ENCODE results near the gene PPP1R15A.

The PPP1R15A gene

DNA sequence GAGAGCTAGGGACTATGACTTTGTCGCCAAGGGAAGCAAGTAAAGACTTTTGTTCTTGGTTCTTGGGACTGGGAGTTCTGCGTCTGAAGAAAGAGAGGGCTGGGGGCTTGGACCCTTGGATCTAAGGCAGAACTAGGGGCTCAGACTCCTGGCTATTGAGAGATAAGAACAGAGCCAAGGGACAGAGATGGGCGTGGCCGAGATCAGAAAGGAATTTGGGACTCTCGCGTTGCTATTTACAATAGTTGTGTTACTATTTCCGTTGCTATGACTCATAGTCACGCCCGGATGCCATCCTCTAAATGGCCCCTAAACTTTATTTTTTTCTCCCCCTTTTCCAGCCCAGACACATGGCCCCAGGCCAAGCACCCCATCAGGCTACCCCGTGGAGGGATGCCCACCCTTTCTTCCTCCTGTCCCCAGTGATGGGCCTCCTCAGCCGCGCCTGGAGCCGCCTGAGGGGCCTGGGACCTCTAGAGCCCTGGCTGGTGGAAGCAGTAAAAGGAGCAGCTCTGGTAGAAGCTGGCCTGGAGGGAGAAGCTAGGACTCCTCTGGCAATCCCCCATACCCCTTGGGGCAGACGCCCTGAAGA lies 759 bp downstream of the PPP1R15A start:
- TF ChIP-seq CTCF (IDR thresholded peaks at IDR 0.05) = no peak

- TF ChIP-seq CTCF (IDR thresholded peaks at IDR 0.05) = no peak
Measured at GRCh38 chr19:48873476-48874302, 1.5 kb downstream of the PPP1R15A start.

GRCh38 chr19:48874303-48875135 lies 2.3 kb downstream of the PPP1R15A start:
- no peak for TF ChIP-seq CTCF (IDR thresholded peaks at IDR 0.05)

DNA sequence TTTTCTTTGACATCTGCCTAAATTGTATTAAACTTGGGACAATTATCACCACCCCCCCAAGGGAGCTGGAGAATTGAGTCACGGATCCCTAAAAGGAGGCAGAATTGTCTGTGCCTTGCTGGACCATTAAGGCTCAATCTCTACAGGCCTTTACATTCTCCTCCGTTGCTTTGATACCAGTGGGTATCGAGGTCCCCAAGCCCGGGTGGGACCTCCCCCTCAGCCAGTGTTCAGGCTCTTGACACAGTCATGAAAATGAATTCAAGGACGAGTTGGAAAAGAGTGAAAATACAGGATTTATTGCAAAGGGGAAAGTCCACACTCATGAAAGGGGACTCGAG lies 5.6 kb downstream of the PPP1R15A start:
- TF ChIP-seq CTCF (IDR thresholded peaks at IDR 0.05) = no peak

DNA sequence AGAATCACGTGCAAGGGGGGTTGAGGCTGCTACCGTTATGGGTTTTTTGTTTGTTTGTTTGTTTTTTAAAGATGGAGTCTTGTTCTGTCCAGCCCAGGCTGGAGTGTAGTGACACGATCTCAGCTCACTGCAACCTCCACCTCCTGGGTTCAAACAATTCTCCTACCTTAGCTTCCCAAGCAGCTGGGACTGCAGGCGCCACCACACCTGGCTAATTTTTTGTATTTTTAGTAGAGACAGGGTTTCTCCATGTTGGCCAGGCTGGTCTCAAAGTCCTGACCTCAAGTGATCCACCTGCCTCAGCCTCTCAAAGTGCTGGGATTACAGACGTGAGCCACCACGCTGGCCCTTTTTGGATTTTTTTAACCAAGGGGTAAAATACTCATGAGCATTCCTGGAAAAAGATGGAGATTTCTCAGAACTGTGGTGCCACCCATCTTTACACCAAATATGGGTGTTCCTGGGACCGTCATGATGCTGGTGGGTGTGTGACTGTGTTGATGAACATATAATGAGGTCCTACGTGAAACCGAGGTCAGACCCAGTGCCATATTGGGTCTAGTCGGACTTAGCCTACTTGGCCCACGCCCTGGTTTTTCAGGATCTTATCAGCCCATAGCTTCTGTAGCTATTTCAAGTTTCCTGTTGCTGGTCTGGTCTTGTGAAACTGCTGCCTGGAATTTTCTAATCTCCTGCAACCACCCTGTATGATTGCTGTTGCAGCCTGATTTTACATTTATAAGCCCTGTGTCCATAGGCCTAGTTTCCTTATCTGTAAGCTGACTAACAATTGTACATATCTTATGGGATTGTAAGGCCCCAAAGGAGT lies 6.2 kb downstream of the PPP1R15A start:
- TF ChIP-seq CTCF (IDR thresholded peaks at IDR 0.05) = no peak

DNA sequence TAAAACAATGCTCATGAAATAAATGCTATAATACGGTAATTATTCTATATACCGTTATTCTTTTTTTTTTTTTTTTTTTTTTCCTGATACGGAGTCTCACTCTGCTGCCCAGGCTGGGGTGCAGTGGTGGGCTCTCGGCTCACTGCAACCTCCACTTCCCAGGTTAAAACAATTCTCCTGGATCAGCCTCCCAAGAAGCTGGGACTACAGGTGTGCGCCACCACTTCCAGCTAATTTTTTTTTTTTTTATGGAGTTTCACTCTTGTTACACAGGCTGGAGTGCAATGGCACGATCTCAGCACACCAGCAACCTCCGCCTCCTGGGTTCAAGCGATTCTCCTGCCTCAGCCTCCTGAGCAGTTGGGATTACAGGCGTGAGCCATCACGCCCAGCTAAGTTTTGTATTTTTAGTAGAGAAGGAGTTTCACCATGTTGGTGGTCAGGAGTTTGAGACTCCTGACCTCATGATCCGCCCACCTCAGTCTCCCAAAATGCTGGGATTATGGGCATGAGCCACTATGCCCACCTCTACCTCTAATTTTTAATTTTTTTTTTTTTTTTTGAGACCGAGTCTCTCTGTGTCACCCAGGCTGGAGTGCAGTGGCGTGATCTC lies 6.9 kb downstream of the PPP1R15A start:
- no peak for TF ChIP-seq CTCF (IDR thresholded peaks at IDR 0.05)
